ENCODE results near the gene KLHL41. TPM values are rescaled to one million over a fixed set of nuclear protein-coding genes. Genes with fewer than 3 reads are reported as not detected.

KLHL41 gene
- 100 to 1,000 TPM in 1 of 5 donors, 1 to 10 TPM in 4; 1.2 to 126 (median 2.8) TPM for polyA plus RNA-seq (ENCODE audit: insufficient read depth in 1 of 5, insufficient read length in 5 of 5, low replicate concordance in 1 of 5)
- long read RNA-seq, donor 1, partial matches to known transcripts, result 0 of 2 reads
- long read RNA-seq, donor 1, other reads (novel, unspliced or antisense), result 0 of 2 reads
- long read RNA-seq, donor 2, result 0 reads
- long read RNA-seq, donor 3, result 0 reads
- long read RNA-seq, donor 4, result 0 reads
- long read RNA-seq, donor 5, partial matches to known transcripts, result 0 of 1 reads
- long read RNA-seq, donor 5, other reads (novel, unspliced or antisense), result 0 of 1 reads
- long read RNA-seq, donor 6, partial matches to known transcripts, result 6 of 8 reads
- long read RNA-seq, donor 6, other reads (novel, unspliced or antisense), result 0 of 8 reads
- long read RNA-seq, donor 7, partial matches to known transcripts, result 0 of 1 reads
- long read RNA-seq, donor 7, other reads (novel, unspliced or antisense), result 0 of 1 reads
- long read RNA-seq, donor 8, result 0 reads

- no peak for DNase-seq
These were observed at the start of gene KLHL41 for GRCh38 chr2:169509298-169509885. TSS of gene KLHL41 (plus strand) at chr2:169509702. CDS start at chr2:169509779, 77 bp downstream.

- DNase-seq, result no peak
These were observed 48.4 kb upstream of the KLHL41 start for GRCh38 chr2:169461143-169461542.

- DNase-seq, result no peak
These were observed 46.4 kb upstream of the KLHL41 start for GRCh38 chr2:169462896-169463695.

- no peak for DNase-seq
These were observed 45.0 kb upstream of the KLHL41 start for GRCh38 chr2:169464466-169464865.

GRCh38 chr2:169464882-169465281, 44.6 kb upstream of the KLHL41 start:
- DNase-seq, result no peak

- no peak for DNase-seq
These were observed 40.7 kb upstream of the KLHL41 start for GRCh38 chr2:169468841-169469240.

- no peak for DNase-seq
These were observed 39.4 kb upstream of the KLHL41 start for GRCh38 chr2:169469952-169470572.

- DNase-seq, result no peak
These were observed 37.3 kb upstream of the KLHL41 start for GRCh38 chr2:169472249-169472648.

- DNase-seq, result no peak
These were observed 33.0 kb upstream of the KLHL41 start for GRCh38 chr2:169476459-169476858.

- DNase-seq, result no peak
These were observed 31.2 kb upstream of the KLHL41 start for GRCh38 chr2:169478339-169478738.

GRCh38 chr2:169478745-169479256, 30.7 kb upstream of the KLHL41 start:
- DNase-seq, result no peak

GRCh38 chr2:169479257-169480078, 30.0 kb upstream of the KLHL41 start, which contains the start of gene BBS5:
TSS of gene BBS5 (plus strand) at chr2:169479494. CDS start at chr2:169479554, 60 bp downstream.
- DNase-seq, result peak; percentile 81 to 84

GRCh38 chr2:169480079-169480465, 29.4 kb upstream of the KLHL41 start:
- DNase-seq, result no peak

GRCh38 chr2:169485650-169486138, 23.8 kb upstream of the KLHL41 start:
- no peak for DNase-seq

GRCh38 chr2:169486487-169486886, 23.0 kb upstream of the KLHL41 start:
- no peak for DNase-seq

GRCh38 chr2:169490834-169491233, 18.7 kb upstream of the KLHL41 start:
- no peak for DNase-seq

GRCh38 chr2:169491378-169491777, 18.1 kb upstream of the KLHL41 start:
- no peak for DNase-seq

- no peak for DNase-seq
These were observed 16.1 kb upstream of the KLHL41 start for GRCh38 chr2:169493360-169493759.

GRCh38 chr2:169495310-169495928, 14.1 kb upstream of the KLHL41 start:
- DNase-seq, result no peak

GRCh38 chr2:169504651-169505050, 4.9 kb upstream of the KLHL41 start:
- DNase-seq, result no peak
